WTC11 (cell line): ENCODE results near the gene HTRA2. TPM values are rescaled to one million over a fixed set of nuclear protein-coding genes. Genes with fewer than 3 reads are reported as not detected.
A peak's percentile ranks its signal among the peaks of the same experiment; 100 is the strongest.

Experiments used
- AFF4 ChIP-seq: sonication (generic); formaldehyde crosslinking; IDR thresholded peaks from 2 replicates; pipeline ENCODE4 v1.8.1; 2023; ENCODE audit warnings: mild to moderate bottlenecking, missing genetic modification reagents, borderline replicate concordance
- ATF2 ChIP-seq: sonication (generic); formaldehyde crosslinking; IDR thresholded peaks from 2 replicates; pipeline ENCODE4 v1.8.1; 2022; ENCODE audit warnings: low read depth, missing genetic modification reagents, borderline replicate concordance
- CTCF ChIP-seq: fragments of 200-600 bp; IDR thresholded peaks from 2 replicates; pipeline ENCODE4 v1.8.0; 2022; ENCODE audit warnings: antibody characterized with exemption
- E2F1 ChIP-seq: sonication (generic); formaldehyde crosslinking; IDR thresholded peaks from 2 replicates; pipeline ENCODE4 v1.8.0; 2022; ENCODE audit warnings: mild to moderate bottlenecking, missing genetic modification reagents
- ELF4 ChIP-seq: sonication (generic); formaldehyde crosslinking; IDR thresholded peaks from 2 replicates; pipeline ENCODE4 v1.8.1; 2022; ENCODE audit warnings: low read depth, mild to moderate bottlenecking, moderate library complexity, missing genetic modification reagents
- FOXK1 ChIP-seq: sonication (generic); formaldehyde crosslinking; IDR thresholded peaks from 2 replicates; pipeline ENCODE4 v1.8.0; 2022; ENCODE audit warnings: mild to moderate bottlenecking, moderate library complexity, missing genetic modification reagents
- FOXP4 ChIP-seq: sonication (generic); formaldehyde crosslinking; IDR thresholded peaks from 2 replicates; pipeline ENCODE4 v1.8.0; 2022; ENCODE audit warnings: mild to moderate bottlenecking, missing genetic modification reagents
- JUN ChIP-seq: sonication (generic); formaldehyde crosslinking; IDR thresholded peaks from 2 replicates; pipeline ENCODE4 v1.8.0; 2023; ENCODE audit warnings: mild to moderate bottlenecking, missing genetic modification reagents
- KAT7 ChIP-seq: sonication (generic); formaldehyde crosslinking; IDR thresholded peaks from 2 replicates; pipeline ENCODE4 v1.8.1; 2023; ENCODE audit warnings: missing genetic modification reagents, mild to moderate bottlenecking, borderline replicate concordance
- MXD4 ChIP-seq: fragments of 250-450 bp; sonication (Bioruptor Pico); IDR thresholded peaks from 2 replicates; pipeline ENCODE4 v1.8.0; 2021; ENCODE audit warnings: mild to moderate bottlenecking, moderate library complexity, borderline replicate concordance
- NR1H2 ChIP-seq: sonication (generic); formaldehyde crosslinking; IDR thresholded peaks from 2 replicates; pipeline ENCODE4 v1.9.0; 2021; ENCODE audit warnings: mild to moderate bottlenecking, moderate library complexity, missing genetic modification reagents
- PRDM15 ChIP-seq: sonication (generic); formaldehyde crosslinking; IDR thresholded peaks from 2 replicates; pipeline ENCODE4 v1.8.0; 2022; ENCODE audit warnings: missing genetic modification reagents
- RELA ChIP-seq: sonication (generic); formaldehyde crosslinking; IDR thresholded peaks from 2 replicates; pipeline ENCODE4 v1.8.1; 2022; ENCODE audit warnings: missing genetic modification reagents, mild to moderate bottlenecking, borderline replicate concordance
- TCF7 ChIP-seq: sonication (generic); formaldehyde crosslinking; IDR thresholded peaks from 2 replicates; pipeline ENCODE4 v1.8.0; 2022; ENCODE audit warnings: mild to moderate bottlenecking, low read depth, missing genetic modification reagents, moderate library complexity
- USF1 ChIP-seq: sonication (generic); formaldehyde crosslinking; IDR thresholded peaks from 2 replicates; pipeline ENCODE4 v1.8.0; 2022; ENCODE audit warnings: mild to moderate bottlenecking, missing genetic modification reagents
- ZBTB43 ChIP-seq: sonication (generic); formaldehyde crosslinking; IDR thresholded peaks from 2 replicates; pipeline ENCODE4 v1.8.1; 2023; ENCODE audit warnings: mild to moderate bottlenecking, missing genetic modification reagents
- ZNF138 ChIP-seq: sonication (generic); formaldehyde crosslinking; conservative IDR thresholded peaks from 2 replicates; pipeline ENCODE4 v1.8.1; 2022; ENCODE audit warnings: mild to moderate bottlenecking, moderate library complexity, missing genetic modification reagents
- ZNF232 ChIP-seq: sonication (generic); formaldehyde crosslinking; IDR thresholded peaks from 2 replicates; pipeline ENCODE4 v1.8.0; 2022; ENCODE audit warnings: mild to moderate bottlenecking, missing genetic modification reagents
- total RNA-seq: library from RNA; stranded (reverse); gene quantifications from 3 replicates; pipeline ENCODE4 v1.2.3, GENCODE V29; 2021

The HTRA2 gene
- total RNA-seq, 1 experiment from 2014 or later = 30.0 TPM

- TF ChIP-seq ELF4 (CRISPR knock-in tag) (peak; percentile 43; the same call in 1 of the 2 replicates), ZNF232 (CRISPR knock-in tag) (no peak; the same call in 1 of the 2 replicates), USF1 (CRISPR knock-in tag) (peak; percentile 72; the same call in 1 of the 2 replicates), E2F1 (peak; percentile 96), FOXP4 (CRISPR knock-in tag) (peak; percentile 96), ZNF138 (CRISPR knock-in tag) (peak; percentile 30; the same call in 1 of the 2 replicates), AFF4 (CRISPR knock-in tag) (peak; percentile 97), ATF2 (0 out of 2 replicates have a peak, but pooled peaks have one; percentile 76), RELA (peak; percentile 88), PRDM15 (peak; percentile 48), TCF7 (CRISPR knock-in tag) (peak; percentile 84; the same call in 1 of the 2 replicates), MXD4 (CRISPR knock-in tag) (no peak), NR1H2 (CRISPR knock-in tag) (peak; percentile 87), CTCF (no peak), KAT7 (CRISPR knock-in tag) (peak; percentile 57; the same call in 1 of the 2 replicates), JUN (CRISPR knock-in tag) (peak; percentile 93), FOXK1 (CRISPR knock-in tag) (peak; percentile 83), ZBTB43 (peak; percentile 64; the same call in 1 of the 2 replicates)
These were observed 13.6 kb upstream of the HTRA2 start (continued) for GRCh38 chr2:74515981-74516633.
